ENCODE measurements around the gene XPA.
A peak's percentile ranks its signal among the peaks of the same experiment; 100 is the strongest.
"Not testable (repeated sequence)": the region's sequence is repeated elsewhere in the genome, so short reads cannot be mapped to it uniquely, and the experiment has no call there.

Gene XPA

GRCh38 chr9:97696803-97697601 is at the start of gene XPA:
TSS of gene XPA (minus strand) at chr9:97697340. CDS start at chr9:97697292, 48 bp downstream.
- peak; percentile 99 for DNase-seq
- H3K9me3 Mint-ChIP-seq, result no peaks in the 10 kb centered on the region
- peaks cover 35% of the 10 kb centered on the region for H3K4me1 Mint-ChIP-seq

GRCh38 chr9:97744710-97745708 is 47.9 kb upstream of the XPA start:
- no peak overlapping the region for H3K4me3 Mint-ChIP-seq
- peak; percentile 20 for DNase-seq
- no peak for TF ChIP-seq CTCF (IDR thresholded peaks at IDR 0.05)
- peaks cover 8% of the 10 kb centered on the region for H3K36me3 Mint-ChIP-seq (ENCODE audit: low read depth)
- peaks cover 74% of the 10 kb centered on the region for H3K27me3 Mint-ChIP-seq (ENCODE audit: low read depth, poor library complexity)
- peaks cover 27% of the 10 kb centered on the region for H3K9me3 Mint-ChIP-seq
- no peak overlapping the region for H3K27ac Mint-ChIP-seq
- H3K4me1 Mint-ChIP-seq, result peaks cover 8% of the 10 kb centered on the region

More at GRCh38 chr9:97696803-97697601, at the start of gene XPA:
- no peak for TF ChIP-seq CTCF (IDR thresholded peaks at IDR 0.05)
- Mint-ChIP-seq H3K27ac (peak within 1 kb of the TSS; percentile 57), H3K36me3 (ENCODE audit: low read depth) (peaks cover 5% of the 10 kb centered on the region), H3K27me3 (ENCODE audit: low read depth, poor library complexity) (peaks cover 35% of the 10 kb centered on the region), H3K4me3 (peak within 1 kb of the TSS; percentile 92)

GRCh38 chr9:97744025-97744424 is 46.9 kb upstream of the XPA start:
- H3K36me3 Mint-ChIP-seq (ENCODE audit: low read depth); H3K4me1 Mint-ChIP-seq; DNase-seq; H3K4me3 Mint-ChIP-seq; H3K27ac Mint-ChIP-seq: not testable (repeated sequence)
- H3K27me3 Mint-ChIP-seq (ENCODE audit: low read depth, poor library complexity), result peaks cover 79% of the 10 kb centered on the region
- H3K9me3 Mint-ChIP-seq, result peaks cover 27% of the 10 kb centered on the region

- Mint-ChIP-seq H3K27ac (no peak overlapping the region), H3K4me1 (peaks cover 8% of the 10 kb centered on the region), H3K36me3 (ENCODE audit: low read depth) (peaks cover 8% of the 10 kb centered on the region), H3K27me3 (ENCODE audit: low read depth, poor library complexity) (peaks cover 88% of the 10 kb centered on the region), H3K9me3 (peaks cover 27% of the 10 kb centered on the region), H3K4me3 (no peak overlapping the region)
- no peak for DNase-seq
- no peak for TF ChIP-seq CTCF (IDR thresholded peaks at IDR 0.05)
These were observed 45.4 kb upstream of the XPA start for GRCh38 chr9:97742545-97742944.

GRCh38 chr9:97741947-97742346 is 44.8 kb upstream of the XPA start:
- H3K27ac Mint-ChIP-seq, result no peak overlapping the region
- H3K4me3 Mint-ChIP-seq, result no peak overlapping the region
- peaks cover 8% of the 10 kb centered on the region for H3K4me1 Mint-ChIP-seq
- TF ChIP-seq CTCF (IDR thresholded peaks at IDR 0.05), result no peak
- peaks cover 90% of the 10 kb centered on the region for H3K27me3 Mint-ChIP-seq (ENCODE audit: low read depth, poor library complexity)
- no peak for DNase-seq
- H3K9me3 Mint-ChIP-seq, result peaks cover 27% of the 10 kb centered on the region
- peaks cover 8% of the 10 kb centered on the region for H3K36me3 Mint-ChIP-seq (ENCODE audit: low read depth)
